Right lobe of liver (tissue), 6 donors: ENCODE results near the gene HYDIN. TPM values are rescaled to one million over a fixed set of nuclear protein-coding genes. Genes with fewer than 3 reads are reported as not detected.

ENCODE experiments used
- ATAC-seq, 4 donors: fragments of 200-7000 bp; cut with Tn5 transposase; one replicate each; pipeline ENCODE4 v1.9.1; 2020; ENCODE audit warnings: mild to moderate bottlenecking in 4 of 4, moderate library complexity in 4 of 4
- DNase-seq, 3 donors: peaks; one replicate each; pipeline ENCODE4 v3.0.0-alpha.2; 2020
- H3K27ac ChIP-seq, 3 donors: fragments of 200-600 bp; one replicate each; pipeline ENCODE4 v1.8.0; 2022
- H3K27me3 ChIP-seq, 2 donors: fragments of 200-600 bp; one replicate each; pipeline ENCODE4 v1.8.0; 2022
- H3K36me3 ChIP-seq, 4 donors: fragments of 200-600 bp; sonication (generic) in 1 of 4; one replicate each; pipeline versions ENCODE4 v1.5.1 to v1.8.0; 2017 to 2022; ENCODE audit warnings: control low read depth in 1 of 4
- H3K4me1 ChIP-seq, 4 donors: fragments of 200-600 bp; sonication (generic) in 1 of 4; one replicate each; pipeline versions ENCODE4 v1.5.1 to v1.8.0; 2017 to 2022; ENCODE audit warnings: control low read depth in 1 of 4
- H3K4me3 ChIP-seq, 3 donors: fragments of 200-600 bp; one replicate each; pipeline ENCODE4 v1.8.0; 2022
- H3K9me3 ChIP-seq, 4 donors: fragments of 200-600 bp; sonication (generic) in 1 of 4; one replicate each; pipeline versions ENCODE4 v1.5.1 to v1.8.0; 2017 to 2022; ENCODE audit warnings: control low read depth in 1 of 4
- CTCF ChIP-seq, 4 donors: fragments of 200-600 bp in 3 of 4; fragments of 450-650 bp in 1 of 4; IDR thresholded peaks; one replicate each; pipeline versions ENCODE4 v1.5.1 to v1.8.0; 2016 to 2022; ENCODE audit warnings: antibody characterized with exemption in 4 of 4, mild to moderate bottlenecking in 2 of 4
- POLR2A ChIP-seq: fragments of 450-650 bp; IDR thresholded peaks from one replicate; pipeline ENCODE4 v1.6.1; 2017; ENCODE audit warnings: antibody characterized with exemption, mild to moderate bottlenecking
- WGBS: methylation state at CpG from one replicate; pipeline ENCODE4 v1.1.6; 2018; ENCODE audit warnings: low coverage, low lambda C conversion rate; ENCODE audit not compliant: insufficient coverage; ENCODE audit errors: missing lambda C conversion rate; 5-methylcytosine and 5-hydroxymethylcytosine counted together
- intact Hi-C, 2 donors: fragments of 100-400 bp; cut with DNase I; formaldehyde crosslinking; loops; one replicate each; pipeline versions ENCODE4 v1.11.2 to v1.14.1; 2022
- total RNA-seq, 6 experiments: library from RNA; depleted of rRNA in 2 of 6; stranded (reverse); fragments of >200 nt in 2 of 6; fragmentation: NEBNext Ultra II Directional in 3 of 6; extraction: Animal tissue kit (Norgen Biotek cat#: 25700) in 3 of 6; gene quantifications; one replicate each; pipeline versions ENCODE4 v1.1.0 to v1.2.4, GENCODE V29; 2016 to 2023
- donor health status: DM: no; HTN: yes; CAD: no.
- donor health status: DM: no; HTN: no; CAD: no.
- donor health status: DM: no; HTN: no; CAD: no.
- donor health status: DM: no; HTN: yes; CAD: no.
- donor health status: DM: no; HTN: yes; CAD: no.

HYDIN gene
- total RNA-seq, 6 experiments from 2014 or later = 0.20 to 1.4 (median 0.27) TPM; not detected in 1

DNA sequence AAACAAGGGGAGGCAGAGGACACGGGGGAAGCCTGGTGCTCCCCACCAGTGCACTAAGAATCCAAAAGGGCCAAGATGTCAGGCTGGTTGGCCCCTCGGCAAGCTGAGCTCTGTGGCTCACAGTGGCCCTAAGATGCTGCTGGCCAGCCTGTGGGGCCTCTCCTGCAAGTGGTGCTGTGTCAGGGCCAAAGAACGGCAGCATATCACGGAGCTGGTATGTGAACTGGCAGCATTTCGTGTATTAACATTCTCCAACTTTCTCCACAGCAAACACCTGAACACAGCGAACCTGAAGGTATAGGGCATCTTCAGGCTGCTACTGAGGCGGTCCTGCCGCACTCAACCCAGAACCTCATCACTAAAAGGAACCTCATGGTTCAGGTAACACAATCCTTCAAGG is 464.3 kb downstream of the HYDIN start:
- DNase-seq = no peak
- Histone ChIP-seq H3K4me1 (peaks cover 0 to 13% (median 4%) of the 10 kb centered on the region in 4 donors), H3K4me3 (no peak overlapping the region), H3K9me3 (no peaks in the 10 kb centered on the region), H3K27me3 (no peaks in the 10 kb centered on the region), H3K27ac (no peak overlapping the region), H3K36me3 (peaks cover 0 to 4% (median 0%) of the 10 kb centered on the region in 4 donors)
- no peak for TF ChIP-seq CTCF (IDR thresholded peaks at IDR 0.05)
- TF ChIP-seq POLR2A = no peak
- WGBS = 62% methylated on average over 2 of the region's 8 CpGs
- ATAC-seq = no peak
- intact Hi-C loops = loop anchor here in 1 of 2 donors (5.0 kb wide), 1 partner anchor 84 kb away; no protein-coding TSS in a partner anchor

- Histone ChIP-seq H3K4me1 (peaks cover 0 to 10% (median under 1%) of the 10 kb centered on the region in 4 donors), H3K27me3 (no peaks in the 10 kb centered on the region), H3K36me3 (peaks cover 0 to 4% (median 0%) of the 10 kb centered on the region in 4 donors), H3K4me3 (no peak overlapping the region), H3K9me3 (no peaks in the 10 kb centered on the region), H3K27ac (no peak overlapping the region)
- 91% methylated on average over 4 of the region's 8 CpGs for WGBS
- DNase-seq (no peak), ATAC-seq (no peak)
- TF ChIP-seq CTCF (IDR thresholded peaks at IDR 0.05) (no peak), POLR2A (no peak)
- intact Hi-C loops = loop anchor here in 1 of 2 donors (5.0 kb wide), 1 partner anchor 83 kb away; no protein-coding TSS in a partner anchor
Measured at GRCh38 chr16:70765491-70765890, 465.0 kb downstream of the HYDIN start.

DNA sequence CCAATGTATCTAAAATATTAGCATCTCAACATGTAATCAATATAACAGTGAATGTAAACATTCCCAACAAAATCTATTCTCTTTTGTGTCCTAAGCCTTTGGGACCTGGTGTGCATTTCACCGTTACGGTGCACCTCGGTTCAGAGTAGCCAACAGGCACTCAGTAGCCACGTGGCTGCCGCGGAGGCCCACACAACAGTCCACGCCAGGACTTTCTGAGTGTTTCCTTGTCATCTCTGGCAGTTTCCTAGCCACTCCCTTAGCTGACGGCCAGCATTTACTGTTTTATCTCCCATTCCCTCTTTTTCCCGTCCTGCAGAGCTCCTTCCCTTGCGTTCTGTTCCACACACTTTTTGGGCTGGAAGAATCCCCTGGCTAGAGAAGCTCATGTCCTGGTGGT is 465.9 kb downstream of the HYDIN start:
- TF ChIP-seq CTCF (IDR thresholded peaks at IDR 0.05) = no peak
- TF ChIP-seq POLR2A = no peak
- ATAC-seq (no peak), DNase-seq (no peak)
- intact Hi-C loops = loop anchor here in 1 of 2 donors (5.0 kb wide), 1 partner anchor 82 kb away; no protein-coding TSS in a partner anchor
- Histone ChIP-seq H3K4me1 (peaks cover 0 to 5% (median 0%) of the 10 kb centered on the region in 4 donors), H3K4me3 (no peak overlapping the region), H3K36me3 (peaks cover 0 to 4% (median 0%) of the 10 kb centered on the region in 4 donors), H3K27me3 (no peaks in the 10 kb centered on the region), H3K9me3 (no peaks in the 10 kb centered on the region), H3K27ac (no peak overlapping the region)
- 96% methylated on average over 8 of the region's 10 CpGs for WGBS

DNA sequence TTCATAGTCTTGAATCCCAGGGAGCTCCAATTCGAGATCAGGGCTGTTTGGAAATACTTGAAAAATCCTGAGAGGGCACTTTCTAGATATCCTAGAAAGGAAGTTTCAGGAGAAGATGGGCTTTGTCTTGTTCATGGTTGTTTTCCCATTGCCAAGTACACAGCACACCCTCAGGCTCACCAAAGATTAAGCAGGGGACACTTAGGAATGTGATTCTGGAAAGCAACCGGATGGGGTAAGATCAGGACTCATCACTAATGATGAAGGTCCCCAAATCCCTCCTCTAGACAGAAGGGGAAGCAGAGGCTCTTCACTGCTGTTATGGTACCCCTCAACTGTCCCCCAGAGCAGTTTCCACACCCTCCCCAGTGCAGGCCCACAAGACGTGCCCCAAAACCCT is 470.3 kb downstream of the HYDIN start:
- no peak overlapping the region for H3K4me3 ChIP-seq
- DNase-seq (no peak), ATAC-seq (no peak)
- no peaks in the 10 kb centered on the region for H3K27me3 ChIP-seq
- H3K4me1 ChIP-seq = peaks cover 0 to 5% (median 0%) of the 10 kb centered on the region in 4 donors
- intact Hi-C loops = no loop called here
- 46% methylated on average over 2 of the region's 3 CpGs for WGBS
- H3K36me3 ChIP-seq = peaks cover 0 to 5% (median 0%) of the 10 kb centered on the region in 4 donors
- peak overlapping the region in 2 of 3 donors; percentile 43 for H3K27ac ChIP-seq
- no peaks in the 10 kb centered on the region for H3K9me3 ChIP-seq
- TF ChIP-seq CTCF (IDR thresholded peaks at IDR 0.05) = no peak
- no peak for TF ChIP-seq POLR2A
